Activated naive CD4-positive, alpha-beta T cell treated with anti-CD3 and anti-CD28 coated beads, Interleukin-2, amount 50 U/mL, for 24 hours (primary cell): ENCODE measurements around the gene CLDND1.

Experiments used
- H3K27ac Mint-ChIP-seq: one replicate; pipeline ENCODE4 v1.8.0; 2021; ENCODE audit warnings: mild to moderate bottlenecking, mixed read lengths
- H3K27me3 Mint-ChIP-seq: one replicate; pipeline ENCODE4 v1.8.0; 2021; ENCODE audit warnings: mixed read lengths
- H3K36me3 Mint-ChIP-seq: one replicate; pipeline ENCODE4 v1.8.0; 2021; ENCODE audit warnings: mixed read lengths
- H3K4me1 Mint-ChIP-seq: one replicate; pipeline ENCODE4 v1.8.0; 2021; ENCODE audit warnings: mixed read lengths
- H3K4me3 Mint-ChIP-seq: one replicate; pipeline ENCODE4 v1.8.0; 2021; ENCODE audit warnings: mild to moderate bottlenecking, mixed read lengths
- H3K9me3 Mint-ChIP-seq: one replicate; pipeline ENCODE4 v1.8.0; 2021; ENCODE audit warnings: mixed read lengths

Gene CLDND1

GRCh38 chr3:98504539-98504938 lies 18.2 kb downstream of the CLDND1 start:
- Mint-ChIP-seq H3K27ac (no peak overlapping the region), H3K4me3 (no peak overlapping the region), H3K27me3 (no peaks in the 10 kb centered on the region), H3K4me1 (peaks cover 6% of the 10 kb centered on the region), H3K36me3 (peaks cover 17% of the 10 kb centered on the region), H3K9me3 (no peaks in the 10 kb centered on the region)

GRCh38 chr3:98501863-98502576 lies 20.7 kb downstream of the CLDND1 start:
- H3K27ac Mint-ChIP-seq, result no peak overlapping the region
- peaks cover 7% of the 10 kb centered on the region for H3K36me3 Mint-ChIP-seq
- H3K4me1 Mint-ChIP-seq, result peaks cover 6% of the 10 kb centered on the region
- no peaks in the 10 kb centered on the region for H3K27me3 Mint-ChIP-seq
- H3K4me3 Mint-ChIP-seq, result no peak overlapping the region
- H3K9me3 Mint-ChIP-seq, result no peaks in the 10 kb centered on the region

- H3K27ac Mint-ChIP-seq, result no peak overlapping the region
These were observed 21.4 kb downstream of the CLDND1 start for GRCh38 chr3:98501270-98501669.

GRCh38 chr3:98500019-98500418 lies 22.7 kb downstream of the CLDND1 start:
- H3K27me3 Mint-ChIP-seq, result no peaks in the 10 kb centered on the region
- no peak overlapping the region for H3K27ac Mint-ChIP-seq
- no peak overlapping the region for H3K4me3 Mint-ChIP-seq
- H3K9me3 Mint-ChIP-seq, result no peaks in the 10 kb centered on the region
- peaks cover 7% of the 10 kb centered on the region for H3K36me3 Mint-ChIP-seq
- peaks cover 6% of the 10 kb centered on the region for H3K4me1 Mint-ChIP-seq

More at GRCh38 chr3:98501270-98501669, 21.4 kb downstream of the CLDND1 start:
- Mint-ChIP-seq H3K27me3 (no peaks in the 10 kb centered on the region), H3K4me1 (peaks cover 6% of the 10 kb centered on the region), H3K9me3 (no peaks in the 10 kb centered on the region), H3K36me3 (peaks cover 7% of the 10 kb centered on the region), H3K4me3 (no peak overlapping the region)

GRCh38 chr3:98497381-98497780 lies 25.3 kb downstream of the CLDND1 start, which contains the start of gene OR5K2:
OR5K2 (plus strand) TSS chr3:98497681; CDS start chr3:98497681, 0 bp downstream.
- H3K27ac Mint-ChIP-seq, result no peak within 1 kb of the TSS
- no peaks in the 10 kb centered on the region for H3K27me3 Mint-ChIP-seq
- H3K9me3 Mint-ChIP-seq, result no peaks in the 10 kb centered on the region
- H3K4me1 Mint-ChIP-seq, result peaks cover 3% of the 10 kb centered on the region
- no peak within 1 kb of the TSS for H3K4me3 Mint-ChIP-seq
- peaks cover 4% of the 10 kb centered on the region for H3K36me3 Mint-ChIP-seq

- Mint-ChIP-seq H3K4me3 (no peak overlapping the region), H3K9me3 (peaks cover 38% of the 10 kb centered on the region), H3K27ac (no peak overlapping the region), H3K27me3 (peaks cover 5% of the 10 kb centered on the region), H3K36me3 (peaks cover 10% of the 10 kb centered on the region), H3K4me1 (no peaks in the 10 kb centered on the region)
These were observed 39.1 kb downstream of the CLDND1 start for GRCh38 chr3:98483626-98484025.

- Mint-ChIP-seq H3K4me3 (no peak overlapping the region), H3K4me1 (no peaks in the 10 kb centered on the region), H3K27me3 (peaks cover 5% of the 10 kb centered on the region), H3K9me3 (peaks cover 35% of the 10 kb centered on the region), H3K27ac (no peak overlapping the region), H3K36me3 (peaks cover 10% of the 10 kb centered on the region)
These were observed 39.8 kb downstream of the CLDND1 start for GRCh38 chr3:98482717-98483482.
